Stomach (tissue), 4 donors: ENCODE data around the gene DMRTC1.
"Not testable (repeated sequence)": the region's sequence is repeated elsewhere in the genome, so short reads cannot be mapped to it uniquely, and the experiment has no call there.

Source experiments
- CTCF ChIP-seq, 7 experiments: fragments of 450-650 bp in 4 of 7; fragments of 200-600 bp in 3 of 7; sonication (generic) in 3 of 7; IDR thresholded peaks; one replicate each; pipeline ENCODE4 v1.5.1; 2016 to 2019; ENCODE audit warnings: antibody characterized with exemption in 7 of 7, control low read depth in 2 of 7, mild to moderate bottlenecking in 1 of 7
- EP300 ChIP-seq: sonication (generic); formaldehyde crosslinking; IDR thresholded peaks from one replicate; pipeline ENCODE4 v1.6.1; 2017; ENCODE audit warnings: antibody characterized with exemption

GRCh38 chrX:72971859-72972258 lies 28.2 kb upstream of the DMRTC1 start:
- not testable (repeated sequence) for TF ChIP-seq EP300; CTCF (IDR thresholded peaks at IDR 0.05)
